NCI-H128 (cell line): ENCODE measurements around the gene LGALS7.
"Not testable (repeated sequence)": the region's sequence is repeated elsewhere in the genome, so short reads cannot be mapped to it uniquely, and the experiment has no call there.

Source experiments
- DNase-seq: peaks from one replicate; lab custom pipeline; 2025; ENCODE audit not compliant: unreplicated experiment; lab: John Stamatoyannopoulos, UW

Gene LGALS7

DNA sequence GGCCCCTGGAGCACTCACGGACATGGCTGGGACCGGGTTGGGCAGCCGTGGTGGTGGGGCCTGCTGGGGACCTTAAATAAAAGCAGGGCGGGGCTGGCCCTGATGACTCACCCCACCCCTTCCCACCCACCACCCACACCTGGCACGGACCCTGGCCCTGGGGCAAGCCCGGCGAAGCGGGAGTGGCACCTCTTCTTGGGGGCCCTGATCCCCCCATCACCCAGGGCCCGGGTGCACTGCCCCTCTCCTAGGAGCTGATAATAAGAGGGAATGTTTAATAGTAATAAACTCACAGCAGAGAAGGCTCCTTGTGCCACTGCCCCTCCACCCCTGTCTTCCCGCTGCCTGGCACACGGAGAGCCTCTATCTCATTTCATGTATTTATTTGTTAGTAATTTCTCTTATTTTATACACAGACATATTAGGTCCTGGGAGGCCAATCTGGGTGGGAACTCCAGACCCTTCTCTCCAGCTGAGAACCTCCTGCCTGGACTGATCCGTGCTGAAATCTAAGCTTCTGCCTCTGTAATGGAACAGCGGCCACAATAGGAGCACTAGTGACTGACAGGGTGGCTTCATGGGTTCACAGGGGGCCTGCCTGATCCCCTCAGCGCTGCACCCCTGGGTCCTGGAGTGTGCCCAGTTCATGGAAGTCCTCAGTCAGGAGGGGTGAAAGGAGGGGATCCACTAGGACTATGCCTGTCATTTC is at the start of gene LGALS7:
TSS of gene LGALS7 (minus strand) at position 49 of the 709 bp plus-strand sequence. CDS start at position 24, 25 bp downstream.
- DNase-seq: no peak

GRCh38 chr19:38821230-38821825 is 48.0 kb upstream of the LGALS7 start:
- DNase-seq: not testable (repeated sequence)

GRCh38 chr19:38819231-38819920 is 46.1 kb upstream of the LGALS7 start:
- DNase-seq: no peak

- no peak for DNase-seq
Measured at GRCh38 chr19:38817081-38817480, 43.8 kb upstream of the LGALS7 start.

DNA sequence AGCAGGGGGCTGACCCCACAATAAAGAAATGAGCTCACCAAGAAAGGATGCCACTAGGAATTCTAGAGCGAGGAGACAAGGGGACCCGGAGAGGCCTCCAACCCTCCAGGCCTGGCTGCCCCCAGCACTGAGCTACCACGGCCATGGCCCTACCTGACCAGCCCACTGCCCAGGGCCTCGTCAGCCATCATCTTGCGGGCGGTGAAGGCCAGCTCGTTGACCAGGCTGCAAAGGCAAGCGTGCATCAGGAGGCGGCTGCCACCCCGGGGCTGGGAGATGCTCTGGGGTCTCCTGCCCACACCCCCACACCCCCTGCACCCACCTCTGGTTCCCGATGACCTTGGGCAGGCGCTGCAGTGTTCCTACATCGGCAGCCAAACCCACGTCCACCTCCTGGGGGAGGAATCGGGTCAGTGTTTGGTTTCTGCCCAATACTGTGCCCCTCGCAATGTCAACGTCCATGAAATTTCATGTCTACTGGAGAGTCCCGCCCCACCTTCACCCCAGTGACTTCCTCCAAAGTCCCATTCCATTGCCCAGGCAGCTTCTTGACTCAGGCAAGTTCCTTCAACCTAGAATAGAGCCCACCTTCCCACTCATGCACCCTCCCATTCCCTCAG is 42.9 kb upstream of the LGALS7 start:
- DNase-seq: no peak

- DNase-seq: no peak
Measured at GRCh38 chr19:38815059-38816001, 42.0 kb upstream of the LGALS7 start.

DNA sequence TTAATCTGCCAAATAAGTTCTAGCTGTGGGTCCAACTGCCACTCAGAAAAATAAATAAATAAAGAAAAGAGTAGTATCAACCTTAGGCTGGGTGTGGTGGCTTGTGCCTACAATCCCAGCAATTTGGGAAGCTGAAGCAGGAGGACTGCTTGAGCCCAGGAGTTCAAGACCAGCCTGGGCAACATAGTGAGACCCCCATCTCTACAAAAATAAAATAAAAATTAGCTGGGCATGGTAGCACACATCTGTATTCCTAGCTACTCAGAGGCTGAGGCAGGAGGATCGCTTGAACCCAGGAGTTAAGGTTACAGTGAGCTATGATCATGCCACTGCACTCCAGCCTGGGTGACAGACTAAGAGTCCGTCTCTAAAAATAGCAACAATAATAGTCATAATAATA is 40.6 kb upstream of the LGALS7 start:
- DNase-seq: not testable (repeated sequence)

GRCh38 chr19:38813323-38813722 is 40.0 kb upstream of the LGALS7 start:
- no peak for DNase-seq

DNA sequence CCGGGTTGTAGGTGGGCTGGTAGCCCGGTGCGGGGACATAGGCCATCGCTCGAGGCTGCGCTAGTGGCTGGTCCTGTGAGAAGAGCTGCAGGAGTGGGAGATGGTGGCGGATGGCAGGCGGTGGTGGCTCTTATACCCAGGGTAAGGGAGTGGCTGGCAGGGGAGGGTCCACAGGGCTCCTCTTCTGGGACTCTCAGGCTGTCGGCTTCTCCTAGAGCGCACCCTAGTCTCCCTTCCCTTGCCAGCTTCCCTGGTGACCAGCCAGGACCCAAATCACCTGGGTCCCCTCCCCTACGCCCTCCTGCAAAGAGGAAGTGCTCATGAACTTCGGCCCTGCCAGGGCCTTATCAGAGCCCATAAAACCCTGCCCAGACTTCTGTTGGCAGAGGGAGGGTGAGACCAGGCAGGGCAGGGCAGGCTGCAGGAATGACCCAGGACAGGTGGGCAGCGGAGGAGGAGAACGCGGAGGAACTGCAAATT is 39.6 kb upstream of the LGALS7 start, which contains the start of gene LGALS4:
TSS of gene LGALS4 (minus strand) at position 105 of the 480 bp plus-strand sequence. CDS start at position 46, 59 bp downstream.
- DNase-seq: no peak

DNA sequence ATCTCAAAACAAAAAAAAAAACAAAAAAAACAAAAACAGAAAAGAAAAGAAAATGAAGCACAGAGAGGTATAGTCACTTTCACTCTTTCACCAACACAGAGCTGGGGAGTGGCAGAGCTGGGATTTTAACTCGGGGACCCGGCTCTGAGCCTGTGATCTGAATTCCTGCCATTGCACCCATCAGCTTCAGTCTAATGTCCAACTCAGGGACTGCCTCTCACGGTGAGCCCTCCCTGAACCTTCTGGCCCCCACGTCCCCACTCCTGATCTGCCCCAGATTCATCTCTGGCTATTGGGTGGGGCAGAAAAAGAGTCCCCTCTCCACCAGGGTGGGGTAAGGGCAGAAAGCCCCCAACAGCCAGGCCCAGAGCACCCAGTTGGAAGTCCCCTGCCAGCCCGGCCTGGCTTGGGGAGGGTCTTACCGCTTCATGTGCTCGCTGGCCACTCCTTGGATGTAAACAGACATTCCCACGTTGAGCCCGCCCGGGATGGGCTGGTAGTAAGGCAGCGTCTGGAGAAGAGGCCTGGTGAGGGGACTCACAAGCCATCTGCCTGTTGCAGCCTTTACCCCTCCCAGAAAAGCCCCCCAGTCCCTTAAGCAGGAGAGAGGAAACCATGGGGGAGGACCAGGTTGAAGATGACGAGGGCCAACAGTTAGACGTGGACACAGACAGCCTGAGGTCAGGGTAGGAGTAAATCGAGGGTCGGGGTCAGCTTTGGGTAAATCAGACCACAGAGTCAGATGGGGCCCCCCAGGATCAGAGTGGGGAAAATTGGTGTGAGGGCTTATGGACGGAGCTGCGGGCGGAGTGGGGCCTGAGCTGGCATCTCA is 38.9 kb upstream of the LGALS7 start:
- no peak for DNase-seq

GRCh38 chr19:38809592-38810252 is 36.4 kb upstream of the LGALS7 start:
- no peak for DNase-seq

- DNase-seq: no peak
Measured at GRCh38 chr19:38808741-38809140, 35.4 kb upstream of the LGALS7 start.

DNA sequence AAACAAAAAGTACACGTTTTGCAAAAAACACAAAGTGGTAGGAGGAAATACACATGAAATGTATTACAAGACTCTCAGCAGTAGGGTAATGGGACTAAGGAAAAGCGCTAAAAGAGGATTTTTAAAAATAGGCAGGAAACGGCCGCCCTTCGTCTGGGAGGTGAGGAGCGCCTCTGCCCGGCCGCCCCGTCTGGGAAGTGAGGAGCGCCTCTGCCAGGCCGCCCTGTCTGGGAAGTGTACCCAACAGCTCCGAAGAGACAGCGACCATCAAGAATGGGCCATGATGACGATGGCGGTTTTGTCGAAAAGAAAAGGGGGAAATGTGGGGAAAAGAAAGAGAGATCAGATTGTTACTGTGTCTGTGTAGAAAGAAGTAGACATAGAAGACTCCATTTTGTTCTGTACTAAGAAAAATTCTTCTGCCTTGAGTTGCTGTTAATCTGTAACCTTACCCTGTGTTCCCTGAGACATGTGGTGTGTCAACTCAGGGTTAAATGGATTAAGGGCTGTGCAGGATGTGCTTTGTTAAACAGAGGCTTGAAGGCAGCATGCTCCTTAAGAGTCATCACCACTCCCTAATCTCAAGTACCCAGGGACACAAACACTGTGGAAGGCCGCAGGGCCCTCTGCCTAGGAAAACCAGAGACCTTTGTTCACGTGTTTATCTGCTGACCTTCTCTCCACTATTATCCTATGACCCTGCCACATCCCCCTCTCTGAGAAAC is 34.2 kb upstream of the LGALS7 start:
- DNase-seq: not testable (repeated sequence)

DNA sequence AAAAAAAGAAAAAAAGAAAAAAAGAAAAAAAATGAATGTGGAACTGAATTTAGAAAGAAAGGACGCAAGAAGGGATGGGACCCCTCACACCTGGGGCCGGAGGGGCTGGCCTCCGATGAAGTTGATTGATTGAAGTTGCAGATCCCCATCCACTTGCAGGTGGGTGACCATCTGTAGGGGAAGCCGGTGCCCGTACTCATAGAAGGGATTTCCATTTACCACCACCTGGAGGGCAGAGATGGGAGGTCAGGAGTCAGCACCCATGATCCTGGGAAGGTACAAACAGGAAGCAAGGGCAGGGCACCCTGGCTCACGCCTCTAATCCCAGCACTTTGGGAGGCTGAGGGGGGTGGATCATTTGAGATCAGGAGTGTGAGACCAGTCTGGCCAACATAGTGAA is 33.1 kb upstream of the LGALS7 start:
- no peak for DNase-seq

DNA sequence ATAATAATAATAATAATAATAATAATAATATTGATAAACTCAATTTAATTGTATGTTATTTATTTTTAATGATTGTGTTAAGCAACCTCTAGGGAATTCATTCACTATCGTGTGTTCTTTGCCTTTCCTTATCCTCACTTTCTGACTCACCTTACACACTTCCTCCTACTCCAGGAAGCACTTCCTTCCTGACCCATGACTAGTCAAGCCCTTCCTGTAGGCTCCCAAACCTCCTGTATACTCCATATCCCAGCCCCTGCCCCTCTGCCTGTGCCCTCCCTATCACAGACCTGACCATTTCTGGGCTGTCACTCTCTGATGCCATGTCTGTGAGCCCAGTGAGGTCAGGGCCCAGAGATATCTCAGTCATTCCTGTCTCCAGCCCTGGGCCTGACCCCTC is 31.9 kb upstream of the LGALS7 start:
- no peak for DNase-seq

GRCh38 chr19:38803543-38803942 is 30.2 kb upstream of the LGALS7 start:
- no peak for DNase-seq

DNA sequence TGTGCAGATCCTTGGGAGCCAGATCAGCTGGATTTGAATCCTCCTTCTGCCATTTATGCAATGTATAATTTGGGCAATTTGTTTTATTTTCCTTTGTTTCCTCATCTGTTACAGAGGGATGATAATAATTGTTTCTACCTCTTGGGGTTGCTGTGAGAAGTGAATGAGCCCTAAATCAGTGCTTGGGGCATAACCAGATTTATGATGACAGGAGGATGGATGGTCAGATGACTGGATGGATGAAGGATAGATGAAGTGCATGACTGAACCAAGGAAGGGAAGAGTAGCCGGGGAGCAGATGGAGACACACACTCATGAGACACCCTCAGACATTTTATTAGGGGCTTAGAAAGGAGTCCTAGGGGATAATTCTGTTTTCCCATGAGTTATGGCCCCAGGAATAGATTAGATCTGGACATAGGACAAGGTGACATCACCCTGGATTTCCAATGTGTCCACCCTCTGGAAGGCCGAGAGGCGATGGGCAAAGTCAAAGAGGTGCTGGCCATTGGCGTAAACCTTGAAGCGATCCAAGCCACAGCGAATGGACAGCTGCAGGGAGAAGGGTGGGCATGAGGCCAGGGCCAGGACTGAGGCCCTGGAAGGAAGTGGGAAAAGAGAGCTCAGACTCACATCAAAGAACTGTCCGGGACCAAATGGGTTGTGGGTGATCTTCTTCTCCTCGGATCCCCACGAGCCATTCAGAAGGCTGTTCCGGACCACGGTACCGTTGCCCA is 28.2 kb upstream of the LGALS7 start:
- DNase-seq: no peak
